HL-60/S4 treated with phorbol 12-myristate 13-acetate at 8.2 ng/mL for 4 days and 3 days (cell line): ENCODE measurements around the gene DRD2.

Source experiments
- in situ Hi-C: fragments of 300-500 bp; cut with MboI; formaldehyde crosslinking; loops from 2 replicates; pipeline ENCODE4 v1.15.0; 2022; ENCODE audit warnings: low sequenced_read_pairs

Gene DRD2

GRCh38 chr11:113447621-113448315 is 27.4 kb downstream of the DRD2 start:
- in situ Hi-C loops, result no loop called here

DNA sequence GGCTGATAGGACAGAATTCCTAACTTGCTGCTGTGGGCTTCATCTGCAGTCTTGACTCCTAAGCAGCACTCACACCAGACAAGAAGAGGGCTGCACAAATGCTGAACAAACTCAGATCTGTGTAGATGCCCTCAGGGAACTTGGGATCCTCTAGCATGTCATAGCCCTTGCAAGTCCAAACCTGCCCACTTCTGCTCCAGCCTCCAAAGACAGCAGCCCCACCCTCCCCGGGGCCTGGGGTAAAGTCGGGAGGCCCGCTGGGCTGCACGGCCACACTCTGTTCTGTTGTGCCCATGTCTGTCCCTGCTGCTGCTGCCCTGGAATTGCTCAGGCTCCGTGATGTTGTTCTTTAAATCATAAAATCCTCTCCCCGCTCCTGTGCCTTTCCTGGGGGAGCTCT is 28.3 kb downstream of the DRD2 start:
- in situ Hi-C loops, result no loop called here

- in situ Hi-C loops, result no loop called here
Observed at GRCh38 chr11:113446112-113446511, 29.1 kb downstream of the DRD2 start.

GRCh38 chr11:113444502-113445123 is 30.6 kb downstream of the DRD2 start:
- in situ Hi-C loops, result no loop called here

GRCh38 chr11:113440816-113441215 is 34.4 kb downstream of the DRD2 start:
- in situ Hi-C loops, result no loop called here

DNA sequence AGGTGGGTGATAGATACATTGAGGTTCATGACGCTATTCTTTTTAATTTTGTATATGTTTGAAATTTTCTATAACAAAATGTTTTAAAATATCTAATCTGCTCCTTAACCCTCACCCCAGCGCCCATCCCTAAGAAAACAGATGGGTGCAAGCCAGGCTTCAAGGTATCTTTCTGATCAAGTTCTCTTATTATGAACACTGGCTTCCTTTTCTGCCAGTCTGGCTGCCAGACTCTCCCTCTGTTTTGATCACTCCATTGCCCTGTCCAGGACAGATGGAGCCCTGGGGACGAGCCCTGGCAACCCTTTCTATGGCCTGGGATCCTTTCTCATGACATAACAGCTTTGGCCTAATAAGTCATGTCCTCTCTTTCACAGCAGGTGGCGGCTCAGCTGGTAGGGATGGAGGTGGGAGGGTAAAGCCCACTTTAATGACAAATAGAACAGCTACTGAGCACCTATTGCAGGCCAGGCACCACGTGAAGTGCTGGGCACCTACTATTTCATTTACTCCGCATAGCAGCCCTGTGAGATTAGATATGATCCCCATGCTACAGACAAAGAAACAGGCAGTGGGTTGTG is 38.4 kb downstream of the DRD2 start:
- in situ Hi-C loops, result no loop called here

GRCh38 chr11:113435190-113435968 is 39.8 kb downstream of the DRD2 start:
- in situ Hi-C loops, result no loop called here

DNA sequence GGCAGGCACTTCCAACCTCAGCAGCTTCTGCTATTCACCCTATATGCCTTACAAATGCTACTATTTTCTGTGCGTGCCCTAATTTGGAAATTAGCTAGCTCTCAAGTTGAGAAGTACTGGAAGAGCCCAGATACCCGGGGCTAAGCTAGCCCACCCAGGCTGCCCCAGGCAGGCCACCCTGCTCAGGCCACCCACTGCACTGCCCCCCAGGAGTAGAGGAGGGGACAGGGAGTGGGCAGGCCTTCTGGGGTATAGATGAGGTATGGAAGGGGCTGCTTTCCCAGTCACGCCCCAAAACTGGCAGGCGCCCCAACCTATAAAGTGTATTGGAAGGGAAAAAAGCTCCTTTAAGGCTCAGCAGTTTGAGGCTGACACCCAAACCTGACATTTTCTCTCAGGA is 43.5 kb downstream of the DRD2 start:
- in situ Hi-C loops, result no loop called here

GRCh38 chr11:113426686-113427085 is 48.5 kb downstream of the DRD2 start:
- in situ Hi-C loops, result no loop called here

GRCh38 chr11:113420808-113421207 is 54.4 kb downstream of the DRD2 start:
- in situ Hi-C loops, result no loop called here

DNA sequence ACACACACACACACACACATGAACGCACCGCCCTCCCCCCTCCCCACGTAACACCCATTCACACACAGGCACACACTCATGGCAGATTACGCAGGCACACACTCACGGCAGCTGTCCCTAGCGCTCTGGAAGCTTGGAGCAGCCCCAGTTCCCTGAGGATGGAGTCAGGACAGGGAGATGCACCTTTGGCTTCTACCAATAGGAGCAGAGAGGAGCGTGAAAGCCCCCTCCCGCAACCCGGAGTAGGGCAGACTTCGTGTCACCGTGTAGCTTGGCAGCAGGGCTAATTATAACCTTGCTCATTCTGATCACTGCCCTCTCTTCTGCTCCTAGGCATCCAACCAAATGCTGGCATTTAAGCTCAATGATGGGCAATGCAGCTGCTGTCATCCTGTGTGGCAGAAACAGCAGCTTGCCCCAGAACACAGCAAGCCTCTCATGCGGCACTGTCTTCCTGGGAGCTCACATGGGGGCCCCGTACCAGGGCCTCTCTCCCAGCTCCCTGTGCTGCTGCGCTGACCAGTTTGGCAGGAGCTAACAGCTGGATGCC is 55.7 kb downstream of the DRD2 start:
- in situ Hi-C loops, result no loop called here

- in situ Hi-C loops, result no loop called here
Observed at GRCh38 chr11:113417428-113417827, 57.8 kb downstream of the DRD2 start.

- in situ Hi-C loops, result no loop called here
Observed at GRCh38 chr11:113415343-113415742, 59.9 kb downstream of the DRD2 start.

- in situ Hi-C loops, result no loop called here
Observed at GRCh38 chr11:113412675-113413074, 62.5 kb downstream of the DRD2 start.

GRCh38 chr11:113411536-113411935 is 63.7 kb downstream of the DRD2 start:
- in situ Hi-C loops, result no loop called here

DNA sequence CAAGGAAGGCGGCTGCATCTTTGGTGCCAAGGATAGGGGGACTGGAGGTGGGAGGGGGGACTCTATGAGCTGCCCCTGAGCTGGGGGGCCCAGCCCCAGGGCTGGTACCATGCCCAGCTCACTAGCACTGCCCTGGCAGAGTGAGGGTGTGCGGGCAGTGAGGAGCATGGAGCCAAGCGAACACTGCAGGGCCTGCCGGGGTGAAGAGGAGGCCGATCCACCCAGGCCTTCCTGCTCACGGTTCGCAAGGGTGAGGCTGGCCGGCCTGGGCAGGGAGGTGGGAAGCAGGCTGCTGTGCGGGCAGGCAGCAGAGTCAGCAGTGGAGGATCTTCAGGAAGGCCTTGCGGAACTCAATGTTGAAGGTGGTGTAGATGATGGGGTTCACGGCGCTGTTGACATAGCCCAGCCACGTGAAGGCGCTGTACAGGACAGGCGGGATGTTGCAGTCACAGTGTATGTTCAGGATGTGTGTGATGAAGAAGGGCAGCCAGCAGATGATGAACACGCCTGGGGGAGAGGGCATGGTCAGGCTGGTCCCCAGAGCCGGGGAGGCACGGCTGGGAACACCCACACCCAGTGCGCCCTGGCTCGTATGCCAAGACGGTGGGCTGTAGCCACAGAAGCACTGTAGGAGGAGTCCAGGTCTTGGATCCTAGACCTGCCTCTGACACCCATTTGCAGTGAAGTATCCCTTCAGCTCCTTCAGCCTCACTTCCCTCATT is 64.6 kb downstream of the DRD2 start:
- in situ Hi-C loops, result no loop called here

DNA sequence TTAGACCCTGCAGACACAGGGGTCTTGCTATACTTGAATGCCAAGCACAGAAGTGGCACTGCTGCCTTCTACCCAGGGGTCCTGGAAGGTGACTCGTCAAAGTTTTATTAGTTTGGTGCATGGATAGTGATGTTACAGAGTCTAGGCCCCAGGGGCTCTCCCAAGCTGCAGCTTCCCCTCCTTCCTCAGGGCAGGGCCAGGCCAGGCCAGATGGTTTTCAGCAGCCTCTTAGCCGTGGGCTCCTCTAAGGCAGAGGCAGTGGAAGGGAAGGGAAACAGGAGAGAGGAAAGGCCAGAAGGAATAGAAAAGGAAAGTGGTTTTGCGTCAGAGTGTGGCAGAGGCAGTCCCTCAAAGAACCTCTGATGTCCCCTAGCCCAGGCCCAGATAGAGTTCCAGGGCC is 65.7 kb downstream of the DRD2 start:
- in situ Hi-C loops, result no loop called here

DNA sequence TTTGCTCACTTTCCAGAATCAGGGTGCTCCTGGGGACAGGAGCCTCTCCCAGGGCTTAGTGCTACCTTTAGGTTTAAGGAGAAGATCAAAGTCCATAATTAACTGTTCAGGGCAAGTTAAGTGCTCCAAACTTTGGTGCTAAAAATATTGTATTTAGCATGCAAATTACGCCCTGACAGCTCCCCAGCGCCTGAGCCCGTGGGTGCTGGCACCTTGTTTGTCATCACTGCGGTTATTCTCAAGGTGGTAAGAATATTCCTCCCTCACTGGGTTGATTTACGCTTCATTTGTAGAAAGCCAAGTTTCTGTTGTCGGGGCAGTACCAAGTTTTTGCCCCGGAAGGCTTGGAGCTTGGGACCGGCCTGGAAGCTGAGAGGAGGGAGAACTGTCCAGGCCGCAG is 66.3 kb downstream of the DRD2 start:
- in situ Hi-C loops, result no loop called here

DNA sequence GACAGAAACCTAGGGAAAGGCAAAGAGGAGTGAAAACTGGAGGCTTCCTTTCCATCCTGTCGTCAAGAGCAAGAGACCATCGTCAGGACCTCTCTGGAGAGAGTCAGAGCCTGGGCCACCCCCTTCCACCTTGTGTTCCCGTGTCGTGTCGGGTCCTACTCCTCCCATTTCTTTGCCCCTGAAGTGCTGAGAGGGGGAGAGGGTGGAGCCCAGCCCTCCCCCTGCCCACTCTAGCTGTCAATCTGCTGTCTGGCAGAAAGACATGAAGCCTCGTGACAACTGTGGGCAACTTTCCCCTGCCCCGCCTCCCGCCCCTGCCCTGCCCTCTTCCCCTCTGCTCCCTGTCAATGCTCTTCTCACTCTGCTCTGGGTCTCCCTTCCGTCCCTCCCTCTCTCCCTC is 67.0 kb downstream of the DRD2 start:
- in situ Hi-C loops, result no loop called here

GRCh38 chr11:113407163-113407562 is 68.0 kb downstream of the DRD2 start:
- in situ Hi-C loops, result no loop called here
